Measurements from ENCODE around the gene POMT1.

Gene POMT1

DNA sequence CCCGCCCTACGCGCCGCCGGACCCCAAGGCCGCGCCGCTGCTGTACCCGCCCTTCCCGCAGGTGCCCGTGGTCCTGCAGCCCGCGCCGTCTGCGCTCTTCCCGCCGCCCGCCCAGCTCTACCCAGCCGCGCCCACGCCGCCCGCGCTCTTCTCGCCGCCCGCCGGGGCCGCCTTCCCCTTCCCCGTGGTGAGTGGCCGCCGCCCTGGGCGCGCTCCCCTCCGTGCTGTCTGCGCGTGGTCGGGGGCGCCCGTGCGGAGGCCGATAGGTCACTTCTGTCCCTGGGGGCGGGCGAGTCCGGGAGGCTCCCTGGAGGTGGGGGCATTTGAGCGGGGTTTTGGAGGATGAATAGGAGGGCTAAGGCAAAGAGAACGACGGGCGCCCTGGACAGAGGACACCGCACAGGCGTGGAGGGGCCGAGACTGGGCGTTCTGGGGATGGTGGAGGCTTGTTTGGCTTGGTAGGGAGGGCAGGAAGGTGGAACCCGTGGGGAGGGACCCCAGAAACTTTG is 52.2 kb downstream of the POMT1 start:
- DNase-seq (ENCODE audit: low spot score) = no peak

DNA sequence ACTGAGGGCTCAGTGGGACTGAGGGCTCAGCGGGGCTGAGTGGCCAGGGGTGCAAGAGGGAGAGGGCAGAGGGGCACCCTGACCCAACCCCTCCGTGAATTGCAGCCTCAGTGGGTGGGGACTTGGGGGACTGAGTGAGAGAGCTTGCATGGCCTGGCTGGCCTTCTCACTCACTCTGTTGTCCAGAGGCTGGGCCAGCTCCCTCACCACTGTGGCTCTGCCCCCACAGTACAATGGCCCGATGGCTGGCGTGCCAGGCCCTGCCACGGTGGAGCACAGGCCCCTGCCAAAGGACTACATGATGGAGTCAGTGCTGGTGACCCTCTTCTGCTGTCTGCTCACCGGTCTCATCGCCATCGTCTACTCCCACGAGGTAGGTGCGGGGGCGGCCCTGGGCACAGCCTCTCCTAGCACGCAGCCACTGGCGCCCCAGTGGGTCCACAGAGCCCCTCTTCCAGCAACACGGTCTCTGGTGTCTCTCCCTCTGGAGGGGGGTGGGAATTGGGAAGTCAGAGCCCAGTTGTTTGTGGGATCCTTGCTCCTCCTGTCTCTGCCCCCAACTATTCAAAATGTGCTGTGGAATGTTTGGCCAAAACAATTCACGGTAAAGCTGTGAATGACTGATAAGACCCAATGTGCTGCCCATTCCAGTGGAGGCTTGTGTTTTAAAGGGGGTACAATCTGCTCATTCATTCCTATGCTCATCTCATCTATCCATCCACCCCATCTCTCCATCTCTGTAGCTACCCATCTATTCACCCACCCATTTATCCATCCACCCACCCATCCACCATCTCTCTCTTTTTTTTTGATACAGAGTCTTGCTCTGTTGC is 53.3 kb downstream of the POMT1 start:
- no peak for DNase-seq (ENCODE audit: low spot score)

DNA sequence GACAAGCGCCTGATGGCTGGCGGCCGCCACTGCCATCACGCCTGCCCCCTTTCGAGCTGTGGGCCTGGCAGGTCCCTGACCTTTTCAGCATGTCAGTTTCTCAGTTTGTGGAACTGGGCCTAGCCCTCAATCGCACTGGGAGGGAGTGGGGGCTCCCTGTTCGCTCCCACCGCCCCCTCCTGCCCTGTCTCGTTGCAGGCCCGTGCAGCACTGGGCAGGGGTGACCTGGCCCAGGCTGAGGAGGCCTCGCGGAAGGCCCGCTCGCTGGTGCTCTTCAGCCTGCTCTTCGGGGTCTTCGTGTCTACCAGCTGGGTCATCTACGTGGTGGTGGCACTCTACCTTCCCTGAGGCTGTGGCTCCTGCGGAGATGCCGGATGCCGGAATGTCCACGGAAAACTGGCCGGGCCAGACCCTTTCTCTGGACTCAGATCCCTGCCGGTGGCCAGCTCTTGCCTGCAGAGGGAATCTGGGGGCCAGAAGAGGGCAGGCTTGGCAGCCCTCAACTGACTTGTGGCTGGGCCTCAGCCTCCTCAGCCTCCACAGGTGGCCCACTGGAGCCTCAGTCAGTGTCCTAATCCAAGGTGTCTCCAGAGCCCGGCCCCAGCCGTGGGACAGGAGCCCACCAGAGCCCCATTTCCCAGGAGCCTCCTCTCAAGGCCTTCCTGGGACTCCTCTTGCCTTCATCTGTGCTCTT is 55.3 kb downstream of the POMT1 start:
- no peak for DNase-seq (ENCODE audit: low spot score)

- DNase-seq (ENCODE audit: low spot score) = no peak
Observed at GRCh38 chr9:131559421-131560000, 56.8 kb downstream of the POMT1 start.

- DNase-seq (ENCODE audit: low spot score) = no peak
Observed at GRCh38 chr9:131562032-131562959, 59.6 kb downstream of the POMT1 start.

- no peak for DNase-seq (ENCODE audit: low spot score)
Observed at GRCh38 chr9:131565369-131565768, 62.7 kb downstream of the POMT1 start.

DNA sequence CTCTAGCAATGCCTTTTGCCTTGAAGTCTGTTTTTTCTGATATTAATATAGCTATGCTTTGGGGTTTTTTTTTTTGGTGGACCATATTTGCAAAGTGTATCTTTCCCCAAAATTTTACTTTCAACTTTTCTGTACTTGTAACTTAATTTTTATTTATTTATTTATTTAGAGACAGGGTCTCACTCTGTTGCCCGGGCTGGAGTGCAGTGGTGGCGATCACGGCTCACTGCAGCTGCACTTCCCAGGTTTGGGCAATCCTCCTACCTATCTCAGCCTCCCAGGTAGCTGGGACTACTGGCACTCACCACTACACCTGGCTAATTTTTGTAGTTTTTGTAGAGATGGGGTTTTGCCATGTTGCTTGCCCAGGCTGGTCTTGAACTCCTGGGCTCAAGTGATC is 63.4 kb downstream of the POMT1 start:
- no peak for DNase-seq (ENCODE audit: low spot score)

GRCh38 chr9:131567910-131568309 is 65.2 kb downstream of the POMT1 start:
- no peak for DNase-seq (ENCODE audit: low spot score)

Data from CD4-positive, alpha-beta T cell treated with Interleukin-15 for 4 hours (primary cell).